Right lobe of liver (tissue), 4 donors: Measurements from ENCODE around the gene DOK6.

ENCODE experiments used
- POLR2A ChIP-seq: fragments of 450-650 bp; IDR thresholded peaks from one replicate; pipeline ENCODE4 v1.6.1; 2017; ENCODE audit warnings: antibody characterized with exemption, mild to moderate bottlenecking
- TF ChIP-seq, protein P1 (sequence below), 4 donors: fragments of 200-600 bp in 3 of 4; fragments of 450-650 bp in 1 of 4; IDR thresholded peaks; one replicate each; pipeline versions ENCODE4 v1.5.1 to v1.8.0; 2016 to 2022; ENCODE audit warnings: antibody characterized with exemption in 4 of 4, mild to moderate bottlenecking in 2 of 4
- donor health status: DM: no; HTN: no; CAD: no.
- donor health status: DM: no; HTN: no; CAD: no.
- donor health status: DM: no; HTN: yes; CAD: no.

DNA sequence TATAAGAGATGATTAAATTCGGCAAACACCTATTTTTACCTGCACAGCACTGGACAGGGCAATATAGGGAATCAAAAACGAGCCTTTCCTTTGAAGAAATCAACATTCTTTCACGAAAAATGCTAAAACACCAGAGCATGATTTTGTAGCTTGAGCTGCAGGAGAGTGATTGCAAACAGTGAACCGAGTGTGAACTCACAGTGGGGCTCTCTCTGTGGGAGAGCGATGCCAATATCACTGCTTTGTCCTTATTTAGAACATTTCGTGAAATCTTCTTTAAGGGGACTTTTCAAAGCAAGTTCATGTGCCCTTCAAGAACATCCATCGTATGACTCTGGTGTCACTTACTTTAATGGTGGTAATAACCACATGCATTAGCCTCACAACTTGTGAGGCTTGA, 308.2 kb downstream of the DOK6 start:
- no peak for TF ChIP-seq POLR2A
- TF ChIP-seq, protein P1, sequence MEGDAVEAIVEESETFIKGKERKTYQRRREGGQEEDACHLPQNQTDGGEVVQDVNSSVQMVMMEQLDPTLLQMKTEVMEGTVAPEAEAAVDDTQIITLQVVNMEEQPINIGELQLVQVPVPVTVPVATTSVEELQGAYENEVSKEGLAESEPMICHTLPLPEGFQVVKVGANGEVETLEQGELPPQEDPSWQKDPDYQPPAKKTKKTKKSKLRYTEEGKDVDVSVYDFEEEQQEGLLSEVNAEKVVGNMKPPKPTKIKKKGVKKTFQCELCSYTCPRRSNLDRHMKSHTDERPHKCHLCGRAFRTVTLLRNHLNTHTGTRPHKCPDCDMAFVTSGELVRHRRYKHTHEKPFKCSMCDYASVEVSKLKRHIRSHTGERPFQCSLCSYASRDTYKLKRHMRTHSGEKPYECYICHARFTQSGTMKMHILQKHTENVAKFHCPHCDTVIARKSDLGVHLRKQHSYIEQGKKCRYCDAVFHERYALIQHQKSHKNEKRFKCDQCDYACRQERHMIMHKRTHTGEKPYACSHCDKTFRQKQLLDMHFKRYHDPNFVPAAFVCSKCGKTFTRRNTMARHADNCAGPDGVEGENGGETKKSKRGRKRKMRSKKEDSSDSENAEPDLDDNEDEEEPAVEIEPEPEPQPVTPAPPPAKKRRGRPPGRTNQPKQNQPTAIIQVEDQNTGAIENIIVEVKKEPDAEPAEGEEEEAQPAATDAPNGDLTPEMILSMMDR (IDR thresholded peaks at IDR 0.05), result no peak
